Measurements from ENCODE around the gene SHBG. TPM values are rescaled to one million over a fixed set of nuclear protein-coding genes. Genes with fewer than 3 reads are reported as not detected.
A peak's percentile ranks its signal among the peaks of the same experiment; 100 is the strongest.

SHBG gene
- total and polyA plus RNA-seq, 10 of the 15 experiments (the other 5 are each of a cell fraction or from before 2014, with no cell fraction given), result not detected

DNA sequence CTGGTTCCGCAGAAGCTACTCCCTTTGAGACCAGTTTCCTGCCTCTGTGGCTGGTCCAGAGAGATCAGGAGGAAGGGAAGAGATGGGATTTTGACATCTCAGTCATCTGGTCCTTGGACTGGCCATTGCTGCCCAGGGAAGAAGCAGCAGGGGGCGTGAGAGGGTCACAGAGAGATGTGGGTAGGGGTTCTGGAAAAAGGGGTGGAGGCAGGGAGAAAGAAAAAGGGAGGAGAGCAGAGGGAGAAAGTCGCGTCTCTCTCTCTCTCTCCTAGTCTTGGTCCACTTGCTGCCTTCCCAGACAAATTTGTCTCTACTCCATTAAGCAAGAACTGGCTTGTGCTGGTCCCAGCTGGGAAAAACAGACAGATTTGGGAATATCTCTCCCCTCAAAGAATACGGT, 4.4 kb downstream of the SHBG start:
- Histone ChIP-seq H3K9ac (ENCODE audit: control insufficient read depth, insufficient read depth, low read length) (no peak overlapping the region), H3K79me2 (ENCODE audit: control insufficient read depth, insufficient read depth, low read length) (no peaks in the 10 kb centered on the region), H3K4me2 (ENCODE audit: control insufficient read depth, insufficient read depth) (no peak overlapping the region), H3K27ac (ENCODE audit: control insufficient read depth, insufficient read depth) (no peak overlapping the region), H3K36me3 (ENCODE audit: control insufficient read depth in 2 of 2, insufficient read depth in 2 of 2, low read length in 1 of 2) (no peaks in the 10 kb centered on the region), H3K9me3 (replicated peaks; ENCODE audit: control insufficient read depth, insufficient read depth, low read length) (no peaks in the 10 kb centered on the region), H3K27me3 (replicated peaks in 1 of 2; ENCODE audit: control insufficient read depth in 2 of 2, insufficient read depth in 2 of 2, low read length in 1 of 2) (no peaks in the 10 kb centered on the region), H3K4me1 (ENCODE audit: control insufficient read depth, insufficient read depth, low read length) (no peaks in the 10 kb centered on the region), H2AFZ (ENCODE audit: control insufficient read depth, low read depth, low read length) (no peak overlapping the region), H4K20me1 (ENCODE audit: control insufficient read depth, insufficient read depth) (no peaks in the 10 kb centered on the region), H3K4me3 (no peak overlapping the region)
- DNase-seq (ENCODE audit: low read depth, low spot score) (no peak), ATAC-seq (no peak), FAIRE-seq (no peak)
- intact Hi-C loops (cut with micrococcal nuclease; ENCODE audit: unreplicated experiment) (loop anchor here (5.0 kb wide), 1 partner anchor 43 kb away; no protein-coding TSS in a partner anchor), in situ Hi-C loops (cut with MboI) (no loop called here)
- CTCF ChIA-PET, result interaction anchor here (1.0 to 8.2 kb wide), 4 partner anchors 25 to 53 kb away, joined by 3 to 128 read pairs (median 4); partner anchors contain the start of genes MPDU1, TP53 and WRAP53
- WGBS (ENCODE audit: insufficient coverage, insufficient replicate concordance, low lambda C conversion rate, missing lambda C conversion rate), result 32% methylated on average over 5 of the region's 5 CpGs
- SMC1A ChIA-PET (ENCODE audit: uncharacterized antibody, unreplicated experiment), result interaction anchor here (2.3 kb wide), 1 partner anchor 54 kb away, joined by 13 read pairs; the partner anchor contains the start of genes TP53 and WRAP53
- TF ChIP-seq, protein P1, sequence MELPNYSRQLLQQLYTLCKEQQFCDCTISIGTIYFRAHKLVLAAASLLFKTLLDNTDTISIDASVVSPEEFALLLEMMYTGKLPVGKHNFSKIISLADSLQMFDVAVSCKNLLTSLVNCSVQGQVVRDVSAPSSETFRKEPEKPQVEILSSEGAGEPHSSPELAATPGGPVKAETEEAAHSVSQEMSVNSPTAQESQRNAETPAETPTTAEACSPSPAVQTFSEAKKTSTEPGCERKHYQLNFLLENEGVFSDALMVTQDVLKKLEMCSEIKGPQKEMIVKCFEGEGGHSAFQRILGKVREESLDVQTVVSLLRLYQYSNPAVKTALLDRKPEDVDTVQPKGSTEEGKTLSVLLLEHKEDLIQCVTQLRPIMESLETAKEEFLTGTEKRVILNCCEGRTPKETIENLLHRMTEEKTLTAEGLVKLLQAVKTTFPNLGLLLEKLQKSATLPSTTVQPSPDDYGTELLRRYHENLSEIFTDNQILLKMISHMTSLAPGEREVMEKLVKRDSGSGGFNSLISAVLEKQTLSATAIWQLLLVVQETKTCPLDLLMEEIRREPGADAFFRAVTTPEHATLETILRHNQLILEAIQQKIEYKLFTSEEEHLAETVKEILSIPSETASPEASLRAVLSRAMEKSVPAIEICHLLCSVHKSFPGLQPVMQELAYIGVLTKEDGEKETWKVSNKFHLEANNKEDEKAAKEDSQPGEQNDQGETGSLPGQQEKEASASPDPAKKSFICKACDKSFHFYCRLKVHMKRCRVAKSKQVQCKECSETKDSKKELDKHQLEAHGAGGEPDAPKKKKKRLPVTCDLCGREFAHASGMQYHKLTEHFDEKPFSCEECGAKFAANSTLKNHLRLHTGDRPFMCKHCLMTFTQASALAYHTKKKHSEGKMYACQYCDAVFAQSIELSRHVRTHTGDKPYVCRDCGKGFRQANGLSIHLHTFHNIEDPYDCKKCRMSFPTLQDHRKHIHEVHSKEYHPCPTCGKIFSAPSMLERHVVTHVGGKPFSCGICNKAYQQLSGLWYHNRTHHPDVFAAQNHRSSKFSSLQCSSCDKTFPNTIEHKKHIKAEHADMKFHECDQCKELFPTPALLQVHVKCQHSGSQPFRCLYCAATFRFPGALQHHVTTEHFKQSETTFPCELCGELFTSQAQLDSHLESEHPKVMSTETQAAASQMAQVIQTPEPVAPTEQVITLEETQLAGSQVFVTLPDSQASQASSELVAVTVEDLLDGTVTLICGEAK (IDR thresholded peaks at IDR 0.05; ENCODE audit: borderline replicate concordance), result no peak
- TF ChIP-seq NRF1 (conservative IDR thresholded peaks at IDR 0.05; ENCODE audit: low read depth, low read length) (no peak), PAX5 (IDR thresholded peaks at IDR 0.05; ENCODE audit: borderline replicate concordance, low read depth, low read length) (no peak), RAD21 (IDR thresholded peaks at IDR 0.05; ENCODE audit: insufficient read depth, low read depth, low read length) (peak; percentile 47; the same call in 1 of the 2 replicates), POU2F2 (IDR thresholded peaks at IDR 0.05; ENCODE audit: borderline replicate concordance, low read depth, low read length) (no peak), IKZF2 (IDR thresholded peaks at IDR 0.05) (no peak), ASH2L (IDR thresholded peaks at IDR 0.05; ENCODE audit: borderline replicate concordance, low read depth) (no peak), EED (IDR thresholded peaks at IDR 0.05; ENCODE audit: low read depth) (no peak), ZNF622 (IDR thresholded peaks at IDR 0.05) (no peak)
- TF ChIP-seq, protein P2, sequence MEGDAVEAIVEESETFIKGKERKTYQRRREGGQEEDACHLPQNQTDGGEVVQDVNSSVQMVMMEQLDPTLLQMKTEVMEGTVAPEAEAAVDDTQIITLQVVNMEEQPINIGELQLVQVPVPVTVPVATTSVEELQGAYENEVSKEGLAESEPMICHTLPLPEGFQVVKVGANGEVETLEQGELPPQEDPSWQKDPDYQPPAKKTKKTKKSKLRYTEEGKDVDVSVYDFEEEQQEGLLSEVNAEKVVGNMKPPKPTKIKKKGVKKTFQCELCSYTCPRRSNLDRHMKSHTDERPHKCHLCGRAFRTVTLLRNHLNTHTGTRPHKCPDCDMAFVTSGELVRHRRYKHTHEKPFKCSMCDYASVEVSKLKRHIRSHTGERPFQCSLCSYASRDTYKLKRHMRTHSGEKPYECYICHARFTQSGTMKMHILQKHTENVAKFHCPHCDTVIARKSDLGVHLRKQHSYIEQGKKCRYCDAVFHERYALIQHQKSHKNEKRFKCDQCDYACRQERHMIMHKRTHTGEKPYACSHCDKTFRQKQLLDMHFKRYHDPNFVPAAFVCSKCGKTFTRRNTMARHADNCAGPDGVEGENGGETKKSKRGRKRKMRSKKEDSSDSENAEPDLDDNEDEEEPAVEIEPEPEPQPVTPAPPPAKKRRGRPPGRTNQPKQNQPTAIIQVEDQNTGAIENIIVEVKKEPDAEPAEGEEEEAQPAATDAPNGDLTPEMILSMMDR (IDR thresholded peaks at IDR 0.05 in 2 of 3, conservative IDR thresholded peaks at IDR 0.05 in 1 of 3; ENCODE audit: control insufficient read depth in 2 of 3, extremely low read depth in 1 of 3, insufficient read depth in 1 of 3, low read depth in 3 of 3, low read length in 3 of 3), result peak; percentile 23 to 46 (median 33); a peak in 5 of 6 replicates
- TF ChIP-seq, protein P3, sequence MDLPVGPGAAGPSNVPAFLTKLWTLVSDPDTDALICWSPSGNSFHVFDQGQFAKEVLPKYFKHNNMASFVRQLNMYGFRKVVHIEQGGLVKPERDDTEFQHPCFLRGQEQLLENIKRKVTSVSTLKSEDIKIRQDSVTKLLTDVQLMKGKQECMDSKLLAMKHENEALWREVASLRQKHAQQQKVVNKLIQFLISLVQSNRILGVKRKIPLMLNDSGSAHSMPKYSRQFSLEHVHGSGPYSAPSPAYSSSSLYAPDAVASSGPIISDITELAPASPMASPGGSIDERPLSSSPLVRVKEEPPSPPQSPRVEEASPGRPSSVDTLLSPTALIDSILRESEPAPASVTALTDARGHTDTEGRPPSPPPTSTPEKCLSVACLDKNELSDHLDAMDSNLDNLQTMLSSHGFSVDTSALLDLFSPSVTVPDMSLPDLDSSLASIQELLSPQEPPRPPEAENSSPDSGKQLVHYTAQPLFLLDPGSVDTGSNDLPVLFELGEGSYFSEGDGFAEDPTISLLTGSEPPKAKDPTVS (IDR thresholded peaks at IDR 0.05; ENCODE audit: low read depth, low read length), result no peak
- POLR2A ChIA-PET, result interaction anchor here (1.3 to 3.9 kb wide), 2 partner anchors 9 to 53 kb away, joined by 3 to 22 read pairs; partner anchors contain the start of genes TP53 and WRAP53
- RAD21 ChIA-PET (ENCODE audit: unreplicated experiment), result interaction anchor here (2.3 kb wide), 1 partner anchor 53 kb away, joined by 16 read pairs; the partner anchor contains the start of genes TP53 and WRAP53
- no TSS peak for BruUV-seq (replicated peaks)
